Right renal pelvis (tissue), 4 donors: ENCODE measurements around the gene TPO. TPM values are rescaled to one million over a fixed set of nuclear protein-coding genes. Genes with fewer than 3 reads are reported as not detected.
"Not testable (repeated sequence)": the region's sequence is repeated elsewhere in the genome, so short reads cannot be mapped to it uniquely, and the experiment has no call there.

Experiments used
- DNase-seq, 4 donors: peaks; one replicate each; pipeline ENCODE4 v3.0.0-alpha.2; 2013; ENCODE audit warnings: low read depth in 4 of 4, low spot score in 3 of 4, missing footprints in 1 of 4
- polyA plus RNA-seq, 4 donors: library from polyadenylated mRNA; unstranded; fragments of 120-200 nt; gene quantifications; one replicate each; pipeline ENCODE4 v1.2.1, GENCODE V29; 2013; ENCODE audit not compliant: insufficient read length in 4 of 4

TPO gene
- polyA plus RNA-seq, 4 donors: 0.10 to 0.21 (median 0.17) TPM; not detected in 1

- DNase-seq: no peak
Observed at GRCh38 chr2:1403565-1403964, 9.7 kb upstream of the TPO start.

GRCh38 chr2:1405124-1405523, 8.1 kb upstream of the TPO start:
- DNase-seq: no peak

GRCh38 chr2:1405967-1406366, 7.3 kb upstream of the TPO start:
- DNase-seq: no peak

GRCh38 chr2:1406434-1406833, 6.8 kb upstream of the TPO start:
- no peak for DNase-seq

- DNase-seq: peak in 2 of 4 donors; percentile 1 to 20
Observed at GRCh38 chr2:1407950-1408675, 5.2 kb upstream of the TPO start.

- no peak for DNase-seq
Observed at GRCh38 chr2:1414121-1414520, 858 bp downstream of the TPO start.

- not testable (repeated sequence) for DNase-seq
Observed at GRCh38 chr2:1414901-1415300, 1.6 kb downstream of the TPO start.

- DNase-seq: no peak
Observed at GRCh38 chr2:1415501-1415900, 2.2 kb downstream of the TPO start.

GRCh38 chr2:1418566-1418965, 5.3 kb downstream of the TPO start:
- no peak for DNase-seq

GRCh38 chr2:1420746-1421480, 7.7 kb downstream of the TPO start:
- DNase-seq: no peak

GRCh38 chr2:1421731-1422130, 8.5 kb downstream of the TPO start:
- no peak for DNase-seq

GRCh38 chr2:1422131-1422530, 8.9 kb downstream of the TPO start:
- DNase-seq: no peak

GRCh38 chr2:1422716-1423285, 9.5 kb downstream of the TPO start:
- no peak for DNase-seq

- no peak for DNase-seq
Observed at GRCh38 chr2:1427086-1427485, 13.8 kb downstream of the TPO start.

- no peak for DNase-seq
Observed at GRCh38 chr2:1429895-1430294, 16.6 kb downstream of the TPO start.

GRCh38 chr2:1430491-1430890, 17.2 kb downstream of the TPO start:
- DNase-seq: no peak

- DNase-seq: no peak
Observed at GRCh38 chr2:1431886-1432400, 18.7 kb downstream of the TPO start.

GRCh38 chr2:1432726-1433125, 19.5 kb downstream of the TPO start:
- DNase-seq: no peak

GRCh38 chr2:1436369-1436768, 23.1 kb downstream of the TPO start:
- no peak for DNase-seq

- DNase-seq: no peak
Observed at GRCh38 chr2:1437101-1437500, 23.8 kb downstream of the TPO start.

GRCh38 chr2:1437537-1437936, 24.3 kb downstream of the TPO start:
- no peak for DNase-seq

GRCh38 chr2:1438972-1439371, 25.7 kb downstream of the TPO start:
- DNase-seq: no peak
